GM19397 (cell line): Measurements from ENCODE around the gene SPATA32.

Experiments used
- ATAC-seq: cut with Tn5 transposase; IDR thresholded peaks from one replicate; pipeline ENCODE4 v1.9.1; 2021; ENCODE audit warnings: mild to moderate bottlenecking, moderate library complexity; ENCODE audit not compliant: unreplicated experiment

The SPATA32 gene

DNA sequence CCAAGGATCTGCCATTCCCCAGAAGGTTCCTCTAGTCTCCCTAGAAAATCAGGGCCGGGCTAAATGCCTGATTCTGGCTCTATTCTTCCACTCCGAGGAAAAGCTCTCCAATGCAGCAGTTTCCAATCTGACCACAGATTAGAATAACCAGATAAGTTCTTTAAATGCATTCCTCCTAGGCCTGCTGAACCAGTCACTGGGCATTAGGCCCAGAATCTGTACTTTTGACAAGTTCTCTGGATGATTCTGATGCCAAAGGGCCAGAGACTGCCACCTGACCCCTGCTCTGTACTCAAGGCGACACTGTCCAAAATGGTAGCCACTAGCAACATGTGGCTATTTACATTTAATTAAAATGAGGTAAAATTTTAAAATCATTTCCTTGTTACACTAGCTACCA is 32.6 kb upstream of the SPATA32 start:
- ATAC-seq: no peak

GRCh38 chr17:45293413-45294211 is 31.7 kb upstream of the SPATA32 start:
- no peak for ATAC-seq

- ATAC-seq: no peak
These were observed 31.0 kb upstream of the SPATA32 start for GRCh38 chr17:45292696-45293412.

DNA sequence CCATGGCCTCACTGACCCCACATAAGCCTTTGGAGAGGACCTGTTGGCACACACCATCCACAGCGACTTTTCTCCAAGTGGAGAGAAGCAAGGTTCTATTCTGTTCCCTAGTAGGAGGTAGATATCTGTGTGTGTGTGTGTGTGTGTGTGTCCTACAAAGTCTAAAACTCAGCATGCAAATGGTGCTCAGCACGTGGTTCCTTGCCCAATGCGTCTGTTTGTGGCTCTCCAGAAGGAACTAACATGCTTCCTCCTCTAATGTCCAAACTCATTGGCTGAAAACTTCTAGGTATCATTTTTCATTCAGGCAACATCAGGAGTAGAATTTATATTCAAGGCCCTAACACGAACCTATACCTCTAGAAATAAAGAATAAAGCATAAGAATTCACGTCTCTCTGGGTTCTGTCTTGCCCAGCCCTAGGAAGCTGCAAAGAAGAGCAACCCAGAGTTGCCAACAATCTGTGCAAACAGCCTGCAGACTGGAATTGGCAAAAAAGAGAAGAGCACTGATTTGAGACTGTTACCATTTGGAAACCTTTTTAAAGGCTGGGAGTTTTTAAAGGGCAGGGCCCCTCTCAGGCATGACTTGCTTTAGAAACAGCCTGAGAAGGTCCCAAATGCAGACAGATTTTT is 29.4 kb upstream of the SPATA32 start:
- no peak for ATAC-seq

GRCh38 chr17:45290269-45290765 is 28.4 kb upstream of the SPATA32 start:
- ATAC-seq: no peak

GRCh38 chr17:45289301-45290268 is 27.7 kb upstream of the SPATA32 start:
- ATAC-seq: no peak

GRCh38 chr17:45288825-45289224 is 26.9 kb upstream of the SPATA32 start:
- ATAC-seq: no peak

GRCh38 chr17:45287526-45288500 is 25.9 kb upstream of the SPATA32 start:
- ATAC-seq: no peak

DNA sequence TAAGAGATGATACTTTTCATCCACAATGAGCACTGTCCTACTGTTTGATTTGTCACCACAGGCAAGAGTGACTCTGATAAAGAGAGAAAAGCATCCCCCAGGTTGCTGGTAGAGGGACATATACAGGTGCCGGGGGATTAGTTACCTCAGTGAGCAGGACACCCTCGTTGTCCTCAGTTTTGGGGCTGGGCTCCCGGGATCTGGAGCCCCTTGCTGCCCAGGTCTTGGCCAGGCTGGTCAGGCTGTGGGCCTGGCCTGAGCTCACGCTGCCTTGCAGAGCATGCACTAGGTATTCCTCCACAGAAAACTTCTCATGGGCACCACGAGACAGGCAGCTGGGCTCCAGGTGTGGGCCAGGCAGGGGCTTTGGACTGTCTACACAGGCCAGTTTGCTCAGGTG is 24.4 kb upstream of the SPATA32 start:
- no peak for ATAC-seq

- ATAC-seq: no peak
These were observed 22.6 kb upstream of the SPATA32 start for GRCh38 chr17:45284176-45285140.

DNA sequence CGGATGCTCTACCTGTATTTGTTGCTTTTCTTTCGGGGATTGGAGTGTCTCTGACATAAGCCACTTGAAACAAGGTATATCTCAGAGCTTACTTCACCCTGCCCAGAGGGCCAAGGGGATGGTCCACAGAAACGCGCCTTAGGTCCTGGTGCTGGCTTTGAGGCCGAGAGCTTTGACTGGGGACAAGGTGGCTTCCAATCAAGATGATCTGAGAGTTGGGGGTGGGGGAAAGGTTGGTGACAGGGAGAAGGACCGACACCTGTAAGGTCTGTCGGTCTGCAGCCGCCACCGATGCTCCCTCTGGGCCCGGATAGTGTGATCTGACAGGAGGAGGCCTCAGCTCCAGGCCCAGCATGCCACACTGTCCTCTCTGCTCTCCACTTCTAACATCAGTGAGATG is 21.8 kb upstream of the SPATA32 start:
- ATAC-seq: no peak

- ATAC-seq: no peak
These were observed 21.1 kb upstream of the SPATA32 start for GRCh38 chr17:45282683-45283644.

DNA sequence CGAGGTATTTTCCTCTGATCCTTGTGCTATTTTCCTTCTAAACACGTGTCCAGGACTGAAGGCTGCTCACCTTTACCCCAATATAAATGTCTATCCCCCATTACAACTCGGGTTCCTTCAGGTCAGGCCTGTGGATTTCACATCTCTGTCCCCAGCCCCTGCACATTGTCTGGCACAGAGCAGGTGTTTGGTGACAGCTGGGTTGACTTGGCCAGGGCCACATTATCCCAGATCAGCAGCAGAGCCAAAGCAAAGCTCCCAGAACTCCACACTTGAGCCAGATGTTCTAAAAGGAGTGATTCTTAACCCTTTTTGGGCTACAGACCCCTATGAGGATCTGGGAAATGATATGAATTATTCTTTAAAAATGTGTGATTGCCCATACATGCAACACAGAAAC is 18.0 kb upstream of the SPATA32 start:
- no peak for ATAC-seq

DNA sequence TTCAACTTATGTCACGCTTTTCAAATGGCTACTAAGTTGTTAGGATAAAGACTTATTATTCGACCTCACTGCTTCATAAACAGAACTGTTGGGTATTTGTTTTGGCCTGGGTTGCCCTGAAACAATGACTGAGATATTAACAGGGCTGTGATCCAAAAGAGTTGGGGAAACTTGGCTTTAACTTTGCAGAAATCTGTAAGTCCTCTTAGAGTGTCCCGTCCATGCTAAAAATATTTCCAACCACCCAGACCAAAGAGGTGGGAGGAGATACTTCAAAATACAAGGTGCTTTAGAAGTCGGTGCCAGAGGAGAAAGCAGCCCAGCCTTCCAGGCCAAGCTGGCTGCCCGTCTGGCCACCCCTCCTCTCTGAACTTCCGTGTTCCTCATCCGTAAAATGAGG is 16.1 kb upstream of the SPATA32 start:
- no peak for ATAC-seq

- no peak for ATAC-seq
These were observed 15.4 kb upstream of the SPATA32 start for GRCh38 chr17:45277216-45277849.

- no peak for ATAC-seq
These were observed 14.1 kb upstream of the SPATA32 start for GRCh38 chr17:45276031-45276430.

GRCh38 chr17:45274033-45274432 is 12.1 kb upstream of the SPATA32 start:
- no peak for ATAC-seq
